Measurements from ENCODE around the gene DCAF6.
A peak's percentile ranks its signal among the peaks of the same experiment; 100 is the strongest.

Gene DCAF6

GRCh38 chr1:167916766-167917511 is 19.5 kb upstream of the DCAF6 start:
- Histone ChIP-seq H3K27ac (no peak overlapping the region), H3K36me3 (ENCODE audit: insufficient read depth, low read length) (no peaks in the 10 kb centered on the region; the same call in 1 of the 2 replicates), H3K4me3 (no peak overlapping the region), H3K9ac (ENCODE audit: insufficient read length) (no peak overlapping the region), H3K9me3 (ENCODE audit: low read depth, low read length) (no peaks in the 10 kb centered on the region)
- no peak for TF ChIP-seq FOXP2 (optimal IDR thresholded peaks at IDR 0.05; ENCODE audit: control extremely low read depth, extremely low read length, insufficient read depth)
- no peak for DNase-seq (ENCODE audit: low read depth, low spot score)

DNA sequence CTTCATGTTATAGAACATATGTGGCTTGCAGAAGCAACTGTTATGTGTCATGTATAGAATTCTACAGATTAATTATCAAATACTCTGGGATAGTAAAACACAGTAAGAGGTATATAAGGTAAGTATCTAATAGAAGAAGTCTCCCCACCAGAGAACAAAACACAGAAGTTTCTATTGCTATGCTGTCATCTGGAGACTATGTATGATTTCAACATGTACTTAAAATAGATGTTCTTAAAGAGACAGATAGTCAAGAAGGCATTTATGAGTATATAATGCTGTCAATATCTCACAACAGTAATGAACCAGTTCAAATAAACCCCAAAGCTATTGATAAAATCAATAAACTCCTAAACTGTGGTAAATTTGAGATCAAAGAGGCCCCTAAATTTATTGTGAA is 14.5 kb upstream of the DCAF6 start:
- H3K27ac ChIP-seq, result no peak overlapping the region
- TF ChIP-seq FOXP2 (optimal IDR thresholded peaks at IDR 0.05; ENCODE audit: control extremely low read depth, extremely low read length, insufficient read depth) (no peak), EZH2 (IDR thresholded peaks at IDR 0.05) (no peak), POLR2AphosphoS5 (IDR thresholded peaks at IDR 0.05; ENCODE audit: borderline replicate concordance, low read depth, low read length) (no peak)
- H3K9me3 ChIP-seq (ENCODE audit: low read depth, low read length), result no peaks in the 10 kb centered on the region
- H3K4me3 ChIP-seq, result no peak overlapping the region
- no peaks in the 10 kb centered on the region; the same call in 1 of the 2 replicates for H3K36me3 ChIP-seq (ENCODE audit: insufficient read depth, low read length)
- no peak overlapping the region for H3K9ac ChIP-seq (ENCODE audit: insufficient read length)
- DNase-seq (ENCODE audit: low read depth, low spot score), result no peak

GRCh38 chr1:167922611-167923074 is 13.8 kb upstream of the DCAF6 start:
- no peak overlapping the region for H3K27ac ChIP-seq

DNA sequence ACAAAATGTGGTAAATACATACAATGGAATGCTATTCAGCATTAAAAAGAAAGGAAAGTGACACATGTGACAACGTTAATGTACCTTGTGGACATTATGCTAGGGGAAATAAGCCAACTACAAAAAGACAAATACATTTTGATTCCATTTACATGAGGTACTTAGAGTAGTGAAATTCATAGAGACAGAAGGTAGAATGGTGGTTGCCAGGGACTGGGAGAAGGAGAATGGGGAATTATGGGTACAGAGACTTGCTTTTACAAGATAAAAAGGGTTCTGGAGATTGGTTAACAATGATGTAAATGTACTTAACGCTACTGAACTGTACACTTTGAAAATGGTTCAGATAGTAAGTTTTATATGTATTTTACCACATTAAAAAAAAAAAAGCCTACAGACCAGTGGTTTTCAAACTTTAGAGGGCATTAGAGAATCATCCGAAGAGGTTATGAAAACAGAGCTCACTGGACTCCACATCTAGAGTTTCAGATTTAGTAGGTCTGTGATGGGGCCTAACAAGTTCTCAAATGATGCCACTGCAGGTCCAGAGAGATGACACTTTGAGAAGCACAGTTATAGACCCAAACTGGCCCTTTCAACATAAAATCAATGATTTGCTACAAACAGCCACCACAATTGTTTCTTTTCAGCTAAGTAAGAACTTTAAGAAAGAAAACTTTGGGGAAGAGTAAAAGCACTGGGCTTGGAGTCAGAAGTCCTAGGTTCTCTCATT is 13.0 kb upstream of the DCAF6 start:
- Histone ChIP-seq H3K9me3 (ENCODE audit: low read depth, low read length) (no peaks in the 10 kb centered on the region), H3K27ac (no peak overlapping the region), H3K9ac (ENCODE audit: insufficient read length) (no peak overlapping the region), H3K4me3 (no peak overlapping the region), H3K36me3 (ENCODE audit: insufficient read depth, low read length) (no peaks in the 10 kb centered on the region)
- TF ChIP-seq FOXP2 (optimal IDR thresholded peaks at IDR 0.05; ENCODE audit: control extremely low read depth, extremely low read length, insufficient read depth) (no peak), EZH2 (IDR thresholded peaks at IDR 0.05) (no peak), POLR2AphosphoS5 (IDR thresholded peaks at IDR 0.05; ENCODE audit: borderline replicate concordance, low read depth, low read length) (no peak)
- DNase-seq (ENCODE audit: low read depth, low spot score), result no peak

More at GRCh38 chr1:167922611-167923074, 13.8 kb upstream of the DCAF6 start:
- Histone ChIP-seq H3K9me3 (ENCODE audit: low read depth, low read length) (no peaks in the 10 kb centered on the region), H3K36me3 (ENCODE audit: insufficient read depth, low read length) (no peaks in the 10 kb centered on the region), H3K9ac (ENCODE audit: insufficient read length) (no peak overlapping the region), H3K4me3 (no peak overlapping the region)
- DNase-seq (ENCODE audit: low read depth, low spot score), result no peak
- no peak for TF ChIP-seq FOXP2 (optimal IDR thresholded peaks at IDR 0.05; ENCODE audit: control extremely low read depth, extremely low read length, insufficient read depth)
- TF ChIP-seq EZH2 (IDR thresholded peaks at IDR 0.05), result no peak
- no peak for TF ChIP-seq POLR2AphosphoS5 (IDR thresholded peaks at IDR 0.05; ENCODE audit: borderline replicate concordance, low read depth, low read length)

DNA sequence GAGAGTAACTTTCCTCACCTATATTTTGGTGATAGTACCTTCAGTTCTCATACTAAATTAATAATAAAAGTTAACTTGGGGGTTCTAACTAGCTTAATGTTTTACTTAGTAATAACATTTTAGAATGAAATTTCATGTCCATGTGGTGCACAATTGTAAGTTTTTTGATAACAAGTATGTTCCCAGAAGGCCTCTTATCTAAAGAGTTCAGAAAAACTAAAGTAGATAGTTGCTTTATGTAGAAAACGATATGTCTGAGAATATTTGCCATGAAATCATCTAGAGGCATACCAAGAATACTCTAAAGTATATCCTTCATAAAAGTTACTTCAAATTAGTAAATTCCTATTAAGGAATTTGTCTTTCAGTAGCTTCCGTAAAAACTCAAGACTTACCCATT is 12.4 kb upstream of the DCAF6 start:
- Histone ChIP-seq H3K9ac (ENCODE audit: insufficient read length) (no peak overlapping the region), H3K9me3 (ENCODE audit: low read depth, low read length) (no peaks in the 10 kb centered on the region), H3K36me3 (ENCODE audit: insufficient read depth, low read length) (no peaks in the 10 kb centered on the region), H3K4me3 (no peak overlapping the region), H3K27ac (no peak overlapping the region)
- TF ChIP-seq FOXP2 (optimal IDR thresholded peaks at IDR 0.05; ENCODE audit: control extremely low read depth, extremely low read length, insufficient read depth), result no peak
- TF ChIP-seq POLR2AphosphoS5 (IDR thresholded peaks at IDR 0.05; ENCODE audit: borderline replicate concordance, low read depth, low read length), result no peak
- no peak for TF ChIP-seq EZH2 (IDR thresholded peaks at IDR 0.05)
- no peak for DNase-seq (ENCODE audit: low read depth, low spot score)

DNA sequence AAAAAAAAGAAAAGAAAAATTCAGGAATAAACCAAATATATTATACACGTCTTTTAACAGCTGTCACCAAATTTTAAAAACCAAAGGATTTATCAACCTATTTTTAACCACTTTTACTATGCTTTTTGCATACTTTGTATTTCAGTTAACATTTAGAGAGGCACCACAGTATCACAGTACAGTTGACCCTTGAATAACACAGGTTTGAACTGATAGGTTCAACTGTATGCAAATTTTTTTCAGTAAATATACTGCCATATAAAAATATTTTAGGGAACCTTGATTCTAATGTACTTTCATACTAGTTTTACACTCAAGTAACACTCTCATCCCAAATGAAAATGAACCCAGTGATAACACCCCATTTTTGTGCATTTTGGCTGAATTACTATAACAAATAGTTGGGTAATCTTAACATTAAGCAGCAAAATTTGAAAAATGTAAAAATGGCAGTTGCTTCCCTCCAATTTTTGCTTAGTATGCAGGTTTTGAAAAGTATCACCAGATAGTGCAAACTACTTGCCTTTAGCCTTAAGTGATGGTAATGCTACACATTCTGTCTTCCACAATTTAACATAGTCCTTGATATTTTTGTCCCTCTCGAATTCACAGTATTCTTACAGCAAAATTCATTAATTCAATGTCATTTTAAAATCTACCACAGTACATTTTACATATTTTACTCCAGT is 11.8 kb upstream of the DCAF6 start:
- Histone ChIP-seq H3K9me3 (ENCODE audit: low read depth, low read length) (no peaks in the 10 kb centered on the region), H3K9ac (ENCODE audit: insufficient read length) (no peak overlapping the region), H3K36me3 (ENCODE audit: insufficient read depth, low read length) (no peaks in the 10 kb centered on the region), H3K4me3 (no peak overlapping the region), H3K27ac (no peak overlapping the region)
- TF ChIP-seq FOXP2 (optimal IDR thresholded peaks at IDR 0.05; ENCODE audit: control extremely low read depth, extremely low read length, insufficient read depth) (no peak), EZH2 (IDR thresholded peaks at IDR 0.05) (no peak), POLR2AphosphoS5 (IDR thresholded peaks at IDR 0.05; ENCODE audit: borderline replicate concordance, low read depth, low read length) (no peak)
- no peak for DNase-seq (ENCODE audit: low read depth, low spot score)

GRCh38 chr1:167926486-167926997 is 9.9 kb upstream of the DCAF6 start:
- DNase-seq (ENCODE audit: low read depth, low spot score), result no peak
- TF ChIP-seq POLR2AphosphoS5 (IDR thresholded peaks at IDR 0.05; ENCODE audit: borderline replicate concordance, low read depth, low read length) (no peak), FOXP2 (optimal IDR thresholded peaks at IDR 0.05; ENCODE audit: control extremely low read depth, extremely low read length, insufficient read depth) (no peak), EZH2 (IDR thresholded peaks at IDR 0.05) (no peak)
- Histone ChIP-seq H3K27ac (peak overlapping the region; percentile 47; the same call in 1 of the 2 replicates), H3K36me3 (ENCODE audit: insufficient read depth, low read length) (no peaks in the 10 kb centered on the region), H3K4me3 (no peak overlapping the region), H3K9ac (ENCODE audit: insufficient read length) (peak overlapping the region; percentile 29), H3K9me3 (ENCODE audit: low read depth, low read length) (no peaks in the 10 kb centered on the region)

All from SK-N-MC (cell line).